GM19240 (cell line): ENCODE measurements around the gene DLG4.
"Not testable (repeated sequence)": the region's sequence is repeated elsewhere in the genome, so short reads cannot be mapped to it uniquely, and the experiment has no call there.

Experiments
- DNase-seq: peaks from one replicate; pipeline ENCODE4 v3.0.0; 2011; ENCODE audit warnings: low spot score; ENCODE audit not compliant: insufficient read length

Gene DLG4

GRCh38 chr17:7190276-7190917, 29.2 kb downstream of the DLG4 start:
- no peak for DNase-seq

- no peak for DNase-seq
These were observed 33.4 kb downstream of the DLG4 start for GRCh38 chr17:7186241-7186640.

- DNase-seq, result no peak
These were observed 35.0 kb downstream of the DLG4 start for GRCh38 chr17:7184647-7185046.

- no peak for DNase-seq
These were observed 35.5 kb downstream of the DLG4 start for GRCh38 chr17:7184091-7184488.

GRCh38 chr17:7183433-7184090, 36.1 kb downstream of the DLG4 start:
- DNase-seq, result no peak

GRCh38 chr17:7182101-7182500, 37.5 kb downstream of the DLG4 start:
- DNase-seq, result not testable (repeated sequence)

GRCh38 chr17:7179317-7180254, 40.0 kb downstream of the DLG4 start, which contains the start of gene ASGR1:
TSS of gene ASGR1 (minus strand) at chr17:7179370. CDS start at chr17:7178563, 807 bp downstream.
- no peak for DNase-seq

- DNase-seq, result no peak
These were observed 40.7 kb downstream of the DLG4 start for GRCh38 chr17:7178973-7179316.

GRCh38 chr17:7177954-7178477, 41.6 kb downstream of the DLG4 start:
- no peak for DNase-seq

GRCh38 chr17:7177191-7177953, 42.3 kb downstream of the DLG4 start:
- peak; percentile 65 for DNase-seq

GRCh38 chr17:7176841-7177190, 42.8 kb downstream of the DLG4 start:
- no peak for DNase-seq

- DNase-seq, result no peak
These were observed 43.4 kb downstream of the DLG4 start for GRCh38 chr17:7176107-7176840.

- no peak for DNase-seq
These were observed 44.3 kb downstream of the DLG4 start for GRCh38 chr17:7175330-7175733.

- no peak for DNase-seq
These were observed 44.9 kb downstream of the DLG4 start for GRCh38 chr17:7174603-7175326.

GRCh38 chr17:7173687-7174602, 45.7 kb downstream of the DLG4 start:
- DNase-seq, result no peak

- not testable (repeated sequence) for DNase-seq
These were observed 47.0 kb downstream of the DLG4 start for GRCh38 chr17:7172522-7173191.

GRCh38 chr17:7169565-7169908, 50.1 kb downstream of the DLG4 start:
- DNase-seq, result not testable (repeated sequence)

GRCh38 chr17:7168841-7169564, 50.6 kb downstream of the DLG4 start:
- DNase-seq, result not testable (repeated sequence)
